LNCAP (cell line): Measurements from ENCODE around the gene TIMM13.

Experiments used
- CTCF ChIP-seq: fragments of 450-650 bp; IDR thresholded peaks from 2 replicates; pipeline ENCODE4 v1.5.1; 2017; ENCODE audit warnings: mild to moderate bottlenecking

TIMM13 gene

GRCh38 chr19:2429917-2430535, 2.6 kb upstream of the TIMM13 start:
- TF ChIP-seq CTCF, result no peak

- no peak for TF ChIP-seq CTCF
These were observed 1.6 kb upstream of the TIMM13 start for GRCh38 chr19:2428756-2429711.

- TF ChIP-seq CTCF, result no peak
These were observed 920 bp upstream of the TIMM13 start for GRCh38 chr19:2428321-2428690.

- no peak for TF ChIP-seq CTCF
These were observed 566 bp downstream of the TIMM13 start for GRCh38 chr19:2426611-2427428.

GRCh38 chr19:2425622-2426581, 1.5 kb downstream of the TIMM13 start:
- no peak for TF ChIP-seq CTCF

- no peak for TF ChIP-seq CTCF
These were observed 2.4 kb downstream of the TIMM13 start for GRCh38 chr19:2424686-2425621.
